H1 (cell line): ENCODE measurements around the gene COPS6. TPM values are rescaled to one million over a fixed set of nuclear protein-coding genes. Genes with fewer than 3 reads are reported as not detected.

Experiments
- CTCF ChIA-PET: fragments of 300-600 bp; sonication (Branson Sonifier 250); formaldehyde crosslinking; loops from one replicate; lab custom pipeline; 2021; ENCODE audit not compliant: partially characterized antibody; lab: Charles Lee
- POLR2A ChIA-PET: fragments of 300-600 bp; sonication (Branson Sonifier 250); formaldehyde crosslinking; loops from one replicate; lab custom pipeline; 2021; ENCODE audit warnings: inconsistent platforms; ENCODE audit not compliant: partially characterized antibody; lab: Charles Lee
- DNase-seq, 2 experiments: peaks; one replicate each; pipeline versions ENCODE4 v3.0.0 to v3.0.0-alpha.2; 2010 to 2022; ENCODE audit warnings: low spot score in 2 of 2, low read depth in 1 of 2, mixed read lengths in 1 of 2
- FAIRE-seq: peaks from 2 replicates; lab custom pipeline; 2011; peaks lifted over from hg19 to GRCh38; lab: Jason Lieb, UNC
- H2AFZ ChIP-seq: 2 replicates; pipeline ENCODE4 v1.8.1; 2012; ENCODE audit warnings: low read length, inconsistent platforms
- H2AK5ac ChIP-seq: 2 replicates; pipeline ENCODE4 v1.6.1; 2013; ENCODE audit warnings: low read depth, low read length
- H2BK120ac ChIP-seq: replicated peaks from 2 replicates; pipeline ENCODE3; 2013; ENCODE audit warnings: low read depth, low read length, inconsistent platforms
- H2BK12ac ChIP-seq: 2 replicates; pipeline ENCODE4 v1.6.1; 2013; ENCODE audit warnings: low read depth, low read length
- H2BK15ac ChIP-seq: 2 replicates; pipeline ENCODE4 v1.6.1; 2013; ENCODE audit warnings: low read length
- H2BK20ac ChIP-seq: 2 replicates; pipeline ENCODE4 v1.6.1; 2013; ENCODE audit warnings: low read length
- H2BK5ac ChIP-seq: 2 replicates; pipeline ENCODE4 v1.6.1; 2013; ENCODE audit warnings: low read depth, low read length
- H3K14ac ChIP-seq: 2 replicates; pipeline ENCODE4 v1.6.1; 2013; ENCODE audit warnings: inconsistent platforms; ENCODE audit not compliant: insufficient read length
- H3K18ac ChIP-seq: 2 replicates; pipeline ENCODE4 v1.6.1; 2013; ENCODE audit warnings: low read length; ENCODE audit errors: extremely low read depth
- H3K23ac ChIP-seq: 2 replicates; pipeline ENCODE4 v1.6.1; 2013; ENCODE audit warnings: inconsistent platforms; ENCODE audit not compliant: insufficient read length
- H3K23me2 ChIP-seq: 2 replicates; pipeline ENCODE4 v1.6.1; 2013; ENCODE audit warnings: low read depth, low read length
- H3K27ac ChIP-seq: 2 replicates; pipeline ENCODE4 v1.6.1; 2011; ENCODE audit warnings: low read depth, low read length, inconsistent platforms
- H3K27me3 ChIP-seq, 4 experiments: replicated peaks in 1 of 4; 1 replicate in 1 of 4; 2 replicates in 3 of 4; pipeline versions ENCODE4 v1.6.1 to v1.8.1; 2011 to 2013; ENCODE audit warnings: low read length in 3 of 4, mild to moderate bottlenecking in 3 of 4, inconsistent platforms in 2 of 4, mixed read lengths in 2 of 4, moderate library complexity in 1 of 4; ENCODE audit not compliant: control insufficient read depth in 3 of 4, insufficient read depth in 3 of 4; ENCODE audit errors: extremely low read depth in 1 of 4
- H3K36me3 ChIP-seq, 4 experiments: 2 replicates each; pipeline versions ENCODE4 v1.6.1 to v1.8.1; 2011 to 2013; ENCODE audit warnings: mild to moderate bottlenecking in 4 of 4, low read length in 3 of 4, moderate library complexity in 2 of 4, control low read depth in 1 of 4, inconsistent platforms in 1 of 4; ENCODE audit not compliant: insufficient read depth in 4 of 4, control insufficient read depth in 2 of 4
- H3K4ac ChIP-seq: replicated peaks from 2 replicates; pipeline ENCODE3; 2013; ENCODE audit warnings: low read length, low read depth, mixed read lengths, inconsistent platforms; ENCODE audit not compliant: insufficient read length
- H3K4me1 ChIP-seq, 4 experiments: replicated peaks in 1 of 4; 1 replicate in 1 of 4; 2 replicates in 3 of 4; pipeline versions ENCODE4 v1.6.1 to v1.8.1; 2011 to 2013; ENCODE audit warnings: low read length in 3 of 4, inconsistent platforms in 2 of 4, mixed read lengths in 1 of 4; ENCODE audit not compliant: insufficient read depth in 4 of 4, control insufficient read depth in 3 of 4
- H3K4me2 ChIP-seq, 2 experiments: 2 replicates each; pipeline versions ENCODE4 v1.6.1 to v1.8.1; 2011 to 2013; ENCODE audit warnings: low read depth in 2 of 2, low read length in 2 of 2, control low read depth in 1 of 2, inconsistent platforms in 1 of 2, mild to moderate bottlenecking in 1 of 2; ENCODE audit not compliant: insufficient read depth in 1 of 2
- H3K4me3 ChIP-seq, 4 experiments: fragments of 200-600, 300-600 bp in 1 of 4; sonication (generic), shearing (Covaris generic), sonication (Bioruptor Twin) in 1 of 4; 2 replicates each; pipeline versions ENCODE4 v1.5.1 to v1.8.1; 2011 to 2016; ENCODE audit warnings: low read length in 4 of 4, low read depth in 3 of 4, control low read depth in 2 of 4, inconsistent platforms in 2 of 4, mild to moderate bottlenecking in 2 of 4, mixed read lengths in 1 of 4, moderate library complexity in 1 of 4; ENCODE audit not compliant: insufficient read depth in 2 of 4; ENCODE audit errors: extremely low read depth in 1 of 4
- H3K56ac ChIP-seq: replicated peaks from 2 replicates; pipeline ENCODE3; 2013; ENCODE audit warnings: low read depth, mild to moderate bottlenecking, mixed read lengths, low read length, inconsistent platforms; ENCODE audit not compliant: insufficient read length
- H3K79me1 ChIP-seq: 2 replicates; pipeline ENCODE4 v1.6.1; 2013; ENCODE audit warnings: low read depth, low read length, control low read depth
- H3K79me2 ChIP-seq, 2 experiments: 2 replicates each; pipeline versions ENCODE4 v1.6.1 to v1.8.1; 2012 to 2013; ENCODE audit warnings: low read length in 2 of 2, mild to moderate bottlenecking in 2 of 2, inconsistent platforms in 1 of 2; ENCODE audit not compliant: insufficient read depth in 2 of 2, control insufficient read depth in 1 of 2
- H3K9ac ChIP-seq, 4 experiments: replicated peaks in 1 of 4; 1 replicate in 1 of 4; 2 replicates in 3 of 4; pipeline versions ENCODE4 v1.6.1 to v1.8.1; 2011 to 2013; ENCODE audit warnings: low read depth in 3 of 4, low read length in 3 of 4, control low read depth in 2 of 4, mild to moderate bottlenecking in 2 of 4, moderate library complexity in 2 of 4, inconsistent platforms in 1 of 4; ENCODE audit errors: extremely low read depth in 1 of 4
- H3K9me3 ChIP-seq, 2 experiments: 2 replicates each; pipeline versions ENCODE4 v1.6.1 to v1.8.1; 2012 to 2013; ENCODE audit warnings: mild to moderate bottlenecking in 2 of 2, moderate library complexity in 2 of 2, control low read depth in 1 of 2, inconsistent platforms in 1 of 2, low read depth in 1 of 2, low read length in 1 of 2, mixed read lengths in 1 of 2; ENCODE audit not compliant: insufficient read depth in 2 of 2
- H4K20me1 ChIP-seq, 2 experiments: replicated peaks in 1 of 2; 2 replicates each; pipeline versions ENCODE3 to v1.8.1; 2011 to 2013; ENCODE audit warnings: inconsistent platforms in 2 of 2, low read length in 2 of 2, mild to moderate bottlenecking in 1 of 2; ENCODE audit not compliant: insufficient read depth in 2 of 2, control insufficient read depth in 1 of 2
- H4K5ac ChIP-seq: 2 replicates; pipeline ENCODE4 v1.6.1; 2013; ENCODE audit warnings: low read length, low read depth, mixed read lengths, inconsistent platforms; ENCODE audit not compliant: insufficient read length
- H4K8ac ChIP-seq: 2 replicates; pipeline ENCODE4 v1.8.0; 2013; ENCODE audit warnings: mild to moderate bottlenecking, moderate library complexity, low read length, inconsistent platforms; ENCODE audit not compliant: insufficient read depth; ENCODE audit errors: extremely low read depth
- H4K91ac ChIP-seq: replicated peaks from 2 replicates; pipeline ENCODE3; 2013; ENCODE audit warnings: low read length, mixed read lengths, inconsistent platforms; ENCODE audit not compliant: insufficient read length
- CHD1 ChIP-seq: IDR thresholded peaks from 2 replicates; pipeline ENCODE4 v1.6.1; 2012; ENCODE audit warnings: low read depth, low read length, improper control_type of control experiment
- TAF1 ChIP-seq: IDR thresholded peaks from 2 replicates; pipeline ENCODE4 v1.6.1; 2011; ENCODE audit warnings: mild to moderate bottlenecking, low read depth, low read length
- WGBS, 2 experiments: shearing (Covaris generic) in 1 of 2; methylation state at CpG; one replicate each; pipeline versions ENCODE4 v1.1.6 to v1.1.7; 2013 to 2015; ENCODE audit warnings: low lambda C conversion rate in 2 of 2, mixed read lengths in 2 of 2, inconsistent platforms in 1 of 2, low coverage in 1 of 2, missing lambda C conversion rate in 1 of 2; ENCODE audit not compliant: insufficient replicate concordance in 2 of 2, insufficient coverage in 1 of 2, insufficient read length in 1 of 2; ENCODE audit errors: extremely low coverage in 1 of 2, missing lambda C conversion rate in 1 of 2; 5-methylcytosine and 5-hydroxymethylcytosine counted together
- polyA plus RNA-seq, 7 experiments: library from polyadenylated mRNA; depleted of rRNA in 3 of 7; stranded (reverse) in 5 of 7; unstranded in 2 of 7; fragments of >200 nt in 5 of 7; fragments of 200-250 nt in 2 of 7; gene quantifications; 1 replicate in 5 of 7; 2 replicates in 1 of 7; 4 replicates in 1 of 7; pipeline versions ENCODE4 v1.2.1 to v1.2.3, GENCODE V29; 2011 to 2013; ENCODE audit warnings: missing spikeins in 2 of 7, mixed read lengths in 2 of 7
- total RNA-seq: library from RNA; stranded (reverse); fragmentation: NEBNext Ultra II Directional; extraction: Animal tissue kit (Norgen Biotek cat#: 25700); gene quantifications from 2 replicates; pipeline ENCODE4 v1.2.1, GENCODE V29; 2021
- TF ChIP-seq, protein P1 (sequence below): IDR thresholded peaks from 2 replicates; pipeline ENCODE4 v1.6.1; 2012; ENCODE audit warnings: inconsistent platforms

Gene COPS6
- total and polyA plus RNA-seq, 2 of the 8 experiments (the other 6 are each of a cell fraction or from before 2014, with no cell fraction given) = 127 to 225 TPM

DNA sequence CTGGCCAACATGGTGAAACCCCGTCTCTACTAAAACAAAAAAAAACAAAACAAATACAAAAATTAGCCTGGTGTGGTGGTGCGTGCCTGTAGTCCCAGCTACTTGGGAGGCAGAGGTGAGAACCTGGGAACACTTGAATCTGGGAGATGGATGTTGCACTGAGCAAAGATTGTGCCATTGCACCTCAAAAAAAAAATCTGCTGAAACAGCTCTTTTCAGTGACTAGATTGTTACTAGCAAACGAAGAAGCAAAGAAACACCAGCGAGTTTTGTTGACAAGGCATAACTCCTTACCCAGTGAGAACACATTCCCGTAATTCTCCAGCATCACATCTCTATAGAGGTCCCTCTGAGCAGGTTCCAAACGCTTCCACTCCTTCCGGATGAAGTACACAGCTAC lies 13.9 kb upstream of the COPS6 start:
- Histone ChIP-seq H2AFZ (no peak overlapping the region), H3K4me1 (no peaks in the 10 kb centered on the region; a peak in 1 of 7 replicates), H3K4ac (no peak overlapping the region), H2AK5ac (no peak overlapping the region), H3K14ac (no peak overlapping the region), H3K79me2 (peaks cover 17 to 35% of the 10 kb centered on the region in 2 experiments), H3K4me3 (no peak overlapping the region), H2BK15ac (no peak overlapping the region), H2BK120ac (no peak overlapping the region), H3K23ac (no peak overlapping the region), H3K9ac (no peak overlapping the region), H4K5ac (no peak overlapping the region), H4K8ac (no peak overlapping the region), H3K27me3 (no peaks in the 10 kb centered on the region; a peak in 1 of 7 replicates), H3K9me3 (peaks cover 59 to 67% of the 10 kb centered on the region in 2 experiments), H3K4me2 (no peak overlapping the region), H3K18ac (no peak overlapping the region), H3K27ac (no peak overlapping the region), H2BK5ac (no peak overlapping the region), H4K91ac (no peak overlapping the region), H2BK20ac (no peak overlapping the region)
- 87% methylated on average over 7 of the region's 7 CpGs; no CpG with 5 or more reads in 1 of the 2 experiments for WGBS, 2 experiments
- POLR2A ChIA-PET = interaction anchor here (0.9 to 19.6 kb wide), 12 partner anchors 8 to 56 kb away, joined by 3 to 294 read pairs (median 4); partner anchors contain the start of genes AP4M1, COPS6, MCM7 and ZSCAN21
- DNase-seq = no peak
- TF ChIP-seq CHD1 (no peak), TAF1 (no peak)
- TF ChIP-seq, protein P1, sequence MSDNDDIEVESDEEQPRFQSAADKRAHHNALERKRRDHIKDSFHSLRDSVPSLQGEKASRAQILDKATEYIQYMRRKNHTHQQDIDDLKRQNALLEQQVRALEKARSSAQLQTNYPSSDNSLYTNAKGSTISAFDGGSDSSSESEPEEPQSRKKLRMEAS = no peak
- TF ChIP-seq, all 59 proteins: peak for 0
- Histone ChIP-seq H3K23me2 (no peaks in the 10 kb centered on the region), H3K79me1 (no peaks in the 10 kb centered on the region; the same call in none of the 2 replicates), H3K36me3 (peaks cover 76 to 100% (median 90%) of the 10 kb centered on the region in 4 experiments), H4K20me1 (peaks cover 0 to 1% of the 10 kb centered on the region in 2 experiments), H3K56ac (no peak overlapping the region), H2BK12ac (no peak overlapping the region)
- CTCF ChIA-PET = interaction anchor here (0.6 to 2.1 kb wide), 5 partner anchors 8 to 608 kb away, joined by 3 to 5 read pairs (median 3); no protein-coding TSS in a partner anchor
- FAIRE-seq = no peak
